ENCODE measurements around the gene CPNE5. TPM values are rescaled to one million over a fixed set of nuclear protein-coding genes. Genes with fewer than 3 reads are reported as not detected.

Gene CPNE5
- total RNA-seq, 2 donors from 2014 or later: 0.85 to 1.6 TPM

- no peaks in the 10 kb centered on the region for H3K36me3 ChIP-seq
- DNase-seq (ENCODE audit: low spot score): no peak
- H3K9me3 ChIP-seq: peaks cover 8% of the 10 kb centered on the region
- ATAC-seq (ENCODE audit: insufficient number of reproducible peaks, low FRiP score, low read depth): no peak
- H3K27ac ChIP-seq: no peak overlapping the region
- TF ChIP-seq CTCF (IDR thresholded peaks at IDR 0.05): no peak
- no peaks in the 10 kb centered on the region for H3K4me1 ChIP-seq (ENCODE audit: control insufficient read depth in 1 of 2, low read depth in 2 of 2)
- H3K27me3 ChIP-seq (replicated peaks; ENCODE audit: insufficient read depth): no peaks in the 10 kb centered on the region
- H3K4me3 ChIP-seq: no peak overlapping the region
Observed at GRCh38 chr6:36746251-36746650, 93.0 kb downstream of the CPNE5 start.

- H3K36me3 ChIP-seq: no peaks in the 10 kb centered on the region
- no peaks in the 10 kb centered on the region for H3K4me1 ChIP-seq (ENCODE audit: control insufficient read depth in 1 of 2, low read depth in 2 of 2)
- H3K4me3 ChIP-seq: no peak overlapping the region
- peaks cover 8% of the 10 kb centered on the region for H3K9me3 ChIP-seq
- H3K27ac ChIP-seq: no peak overlapping the region
- ATAC-seq (ENCODE audit: insufficient number of reproducible peaks, low FRiP score, low read depth): no peak
- DNase-seq (ENCODE audit: low spot score): no peak
- no peaks in the 10 kb centered on the region for H3K27me3 ChIP-seq (replicated peaks; ENCODE audit: insufficient read depth)
- no peak for TF ChIP-seq CTCF (IDR thresholded peaks at IDR 0.05)
Observed at GRCh38 chr6:36745836-36746235, 93.4 kb downstream of the CPNE5 start.

GRCh38 chr6:36745283-36745682, 94.0 kb downstream of the CPNE5 start:
- peaks cover 4% of the 10 kb centered on the region for H3K9me3 ChIP-seq
- TF ChIP-seq CTCF (IDR thresholded peaks at IDR 0.05): no peak
- no peaks in the 10 kb centered on the region for H3K36me3 ChIP-seq

GRCh38 chr6:36744304-36744673, 95.0 kb downstream of the CPNE5 start:
- Histone ChIP-seq H3K4me3 (no peak overlapping the region), H3K36me3 (no peaks in the 10 kb centered on the region), H3K4me1 (ENCODE audit: control insufficient read depth in 1 of 2, low read depth in 2 of 2) (no peaks in the 10 kb centered on the region), H3K27ac (no peak overlapping the region), H3K27me3 (replicated peaks; ENCODE audit: insufficient read depth) (no peaks in the 10 kb centered on the region), H3K9me3 (no peaks in the 10 kb centered on the region)
- DNase-seq (ENCODE audit: low spot score) (no peak), ATAC-seq (ENCODE audit: insufficient number of reproducible peaks, low FRiP score, low read depth) (no peak)
- TF ChIP-seq CTCF (IDR thresholded peaks at IDR 0.05): no peak

More at GRCh38 chr6:36745283-36745682, 94.0 kb downstream of the CPNE5 start:
- no peak for DNase-seq (ENCODE audit: low spot score)
- no peaks in the 10 kb centered on the region for H3K4me1 ChIP-seq (ENCODE audit: control insufficient read depth in 1 of 2, low read depth in 2 of 2)
- no peak for ATAC-seq (ENCODE audit: insufficient number of reproducible peaks, low FRiP score, low read depth)
- H3K27me3 ChIP-seq (replicated peaks; ENCODE audit: insufficient read depth): no peaks in the 10 kb centered on the region
- no peak overlapping the region for H3K27ac ChIP-seq
- no peak overlapping the region for H3K4me3 ChIP-seq

- ATAC-seq (ENCODE audit: insufficient number of reproducible peaks, low FRiP score, low read depth) (no peak), DNase-seq (ENCODE audit: low spot score) (no peak)
- no peak overlapping the region for H3K4me3 ChIP-seq
- no peaks in the 10 kb centered on the region for H3K4me1 ChIP-seq (ENCODE audit: control insufficient read depth in 1 of 2, low read depth in 2 of 2)
- TF ChIP-seq CTCF (IDR thresholded peaks at IDR 0.05): no peak
- H3K36me3 ChIP-seq: no peaks in the 10 kb centered on the region
- no peak overlapping the region for H3K27ac ChIP-seq
- H3K9me3 ChIP-seq: no peaks in the 10 kb centered on the region
- H3K27me3 ChIP-seq (replicated peaks; ENCODE audit: insufficient read depth): no peaks in the 10 kb centered on the region
Observed at GRCh38 chr6:36743538-36744303, 95.5 kb downstream of the CPNE5 start.
